ENCODE data around the gene TEX26.
A peak's percentile ranks its signal among the peaks of the same experiment; 100 is the strongest.

Gene TEX26

GRCh38 chr13:30971575-30971974 is 39.1 kb downstream of the TEX26 start:
- no peak for TF ChIP-seq CTCF (IDR thresholded peaks at IDR 0.05; ENCODE audit: low read depth, low read length, missing control alignments)
- no peak for DNase-seq (ENCODE audit: low read depth)
- in situ Hi-C loops (cut with HindIII; ENCODE audit: low sequenced_read_pairs), result no loop called here
- no peak overlapping the region for H3K4me3 ChIP-seq (ENCODE audit: low read depth, low read length)

- peak; percentile 79 for DNase-seq (ENCODE audit: low read depth)
- in situ Hi-C loops (cut with HindIII; ENCODE audit: low sequenced_read_pairs), result no loop called here
- TF ChIP-seq CTCF (IDR thresholded peaks at IDR 0.05; ENCODE audit: low read depth, low read length, missing control alignments), result no peak
Observed at GRCh38 chr13:30972888-30973377, 40.5 kb downstream of the TEX26 start.

GRCh38 chr13:30974350-30974749 is 41.9 kb downstream of the TEX26 start:
- no peak for DNase-seq (ENCODE audit: low read depth)
- in situ Hi-C loops (cut with HindIII; ENCODE audit: low sequenced_read_pairs), result no loop called here
- no peak for TF ChIP-seq CTCF (IDR thresholded peaks at IDR 0.05; ENCODE audit: low read depth, low read length, missing control alignments)
- no peak overlapping the region for H3K4me3 ChIP-seq (ENCODE audit: low read depth, low read length)

More at GRCh38 chr13:30972888-30973377, 40.5 kb downstream of the TEX26 start:
- no peak overlapping the region for H3K4me3 ChIP-seq (ENCODE audit: low read depth, low read length)

- H3K4me3 ChIP-seq (ENCODE audit: low read depth, low read length), result no peak overlapping the region
- DNase-seq (ENCODE audit: low read depth), result no peak
- TF ChIP-seq CTCF (IDR thresholded peaks at IDR 0.05; ENCODE audit: low read depth, low read length, missing control alignments), result no peak
- in situ Hi-C loops (cut with HindIII; ENCODE audit: low sequenced_read_pairs), result no loop called here
Observed at GRCh38 chr13:30976025-30976424, 43.6 kb downstream of the TEX26 start.

GRCh38 chr13:30978981-30979956 is 46.8 kb downstream of the TEX26 start:
- in situ Hi-C loops (cut with HindIII; ENCODE audit: low sequenced_read_pairs), result no loop called here
- peak; percentile 47 for TF ChIP-seq CTCF (IDR thresholded peaks at IDR 0.05; ENCODE audit: low read depth, low read length, missing control alignments)
- DNase-seq (ENCODE audit: low read depth), result no peak
- H3K4me3 ChIP-seq (ENCODE audit: low read depth, low read length), result no peak overlapping the region

GRCh38 chr13:30982506-30982905 is 50.0 kb downstream of the TEX26 start:
- no peak overlapping the region for H3K4me3 ChIP-seq (ENCODE audit: low read depth, low read length)
- in situ Hi-C loops (cut with HindIII; ENCODE audit: low sequenced_read_pairs), result no loop called here
- DNase-seq (ENCODE audit: low read depth), result no peak
- no peak for TF ChIP-seq CTCF (IDR thresholded peaks at IDR 0.05; ENCODE audit: low read depth, low read length, missing control alignments)
